Omental fat pad (tissue), 4 donors: ENCODE measurements around the gene AUTS2. TPM values are rescaled to one million over a fixed set of nuclear protein-coding genes. Genes with fewer than 3 reads are reported as not detected.

Experiments
- ATAC-seq: fragments of 150-250 bp; one replicate; pipeline ENCODE4 v1.9.1; 2016; ENCODE audit warnings: mild to moderate bottlenecking, moderate library complexity; ENCODE audit not compliant: low FRiP score
- DNase-seq: peaks from one replicate; pipeline ENCODE4 v3.0.0-alpha.2; 2019; ENCODE audit warnings: low spot score
- total RNA-seq, 4 donors: library from RNA; depleted of rRNA; stranded (reverse); fragments of >200 nt; gene quantifications; one replicate each; pipeline ENCODE4 v1.1.0, GENCODE V29; 2016
- TF ChIP-seq, protein P1 (sequence below), 3 donors: fragments of 450-650 bp; IDR thresholded peaks; one replicate each; pipeline ENCODE4 v1.5.1; 2016 to 2017; ENCODE audit warnings: antibody characterized with exemption in 3 of 3, mild to moderate bottlenecking in 3 of 3, moderate library complexity in 2 of 3

AUTS2 gene
- total RNA-seq, 4 donors from 2014 or later: 13.2 to 27.0 (median 21.2) TPM

DNA sequence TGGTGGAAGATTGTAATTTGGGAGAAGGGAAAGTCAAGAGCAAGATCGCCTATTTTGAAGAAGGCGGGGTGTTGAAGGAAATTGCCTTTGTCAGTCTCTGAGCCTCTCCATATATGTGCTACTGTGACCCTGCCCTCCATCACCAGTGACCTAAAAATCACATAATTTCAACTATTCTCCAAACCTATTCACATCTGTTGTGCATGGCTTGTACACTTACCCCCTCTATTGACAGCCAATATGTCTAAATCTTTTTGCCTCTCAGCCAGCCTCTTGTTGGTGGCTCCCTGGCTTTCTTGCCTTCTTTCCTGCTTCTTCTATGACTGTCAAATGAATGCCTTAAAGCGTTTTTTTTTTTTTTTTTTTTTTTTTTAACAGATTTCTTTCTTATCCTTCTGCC is 295.6 kb downstream of the AUTS2 start:
- TF ChIP-seq, protein P1, sequence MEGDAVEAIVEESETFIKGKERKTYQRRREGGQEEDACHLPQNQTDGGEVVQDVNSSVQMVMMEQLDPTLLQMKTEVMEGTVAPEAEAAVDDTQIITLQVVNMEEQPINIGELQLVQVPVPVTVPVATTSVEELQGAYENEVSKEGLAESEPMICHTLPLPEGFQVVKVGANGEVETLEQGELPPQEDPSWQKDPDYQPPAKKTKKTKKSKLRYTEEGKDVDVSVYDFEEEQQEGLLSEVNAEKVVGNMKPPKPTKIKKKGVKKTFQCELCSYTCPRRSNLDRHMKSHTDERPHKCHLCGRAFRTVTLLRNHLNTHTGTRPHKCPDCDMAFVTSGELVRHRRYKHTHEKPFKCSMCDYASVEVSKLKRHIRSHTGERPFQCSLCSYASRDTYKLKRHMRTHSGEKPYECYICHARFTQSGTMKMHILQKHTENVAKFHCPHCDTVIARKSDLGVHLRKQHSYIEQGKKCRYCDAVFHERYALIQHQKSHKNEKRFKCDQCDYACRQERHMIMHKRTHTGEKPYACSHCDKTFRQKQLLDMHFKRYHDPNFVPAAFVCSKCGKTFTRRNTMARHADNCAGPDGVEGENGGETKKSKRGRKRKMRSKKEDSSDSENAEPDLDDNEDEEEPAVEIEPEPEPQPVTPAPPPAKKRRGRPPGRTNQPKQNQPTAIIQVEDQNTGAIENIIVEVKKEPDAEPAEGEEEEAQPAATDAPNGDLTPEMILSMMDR (IDR thresholded peaks at IDR 0.05): no peak
- DNase-seq (no peak), ATAC-seq (no peak)

DNA sequence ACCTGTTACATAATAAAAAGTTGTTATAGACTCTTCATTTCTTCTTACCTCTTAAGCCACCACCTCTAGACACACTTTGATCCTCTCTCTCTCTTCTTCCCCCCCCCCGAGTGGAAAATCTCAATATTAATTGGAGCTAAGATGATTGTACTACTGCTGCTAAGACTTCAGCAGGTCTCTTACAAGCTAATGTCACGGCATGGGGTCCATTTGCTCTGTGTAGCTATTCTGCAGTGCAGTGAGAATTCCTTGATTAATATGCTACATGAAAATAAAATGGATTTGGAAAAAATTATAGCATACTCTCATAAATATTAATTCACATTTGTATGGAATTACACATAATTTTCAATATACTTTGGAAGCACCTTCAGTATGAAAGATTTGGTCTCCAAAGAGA is 297.2 kb downstream of the AUTS2 start:
- ATAC-seq: no peak
- TF ChIP-seq, protein P1 (IDR thresholded peaks at IDR 0.05): no peak
- DNase-seq: no peak

DNA sequence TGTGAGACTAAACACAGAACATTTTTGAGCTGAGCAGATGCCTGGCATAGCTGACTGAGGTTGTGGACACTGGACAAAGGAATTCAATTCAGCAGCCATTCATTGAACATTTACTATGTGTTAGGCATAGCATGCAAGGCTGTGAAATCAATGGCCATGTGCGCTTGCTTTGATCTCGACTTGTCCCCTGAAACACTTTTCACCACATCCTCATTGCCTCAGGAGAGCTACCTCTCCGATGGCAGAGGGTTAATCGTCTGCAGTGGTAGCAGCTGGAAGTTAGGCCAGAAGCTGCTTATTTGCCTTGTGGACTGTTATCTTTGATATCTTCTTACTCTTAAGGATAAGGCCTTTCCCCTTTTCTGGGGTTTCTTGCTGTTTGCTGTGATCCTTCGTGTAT is 297.8 kb downstream of the AUTS2 start:
- TF ChIP-seq, protein P1 (IDR thresholded peaks at IDR 0.05): no peak
- DNase-seq (no peak), ATAC-seq (no peak)

DNA sequence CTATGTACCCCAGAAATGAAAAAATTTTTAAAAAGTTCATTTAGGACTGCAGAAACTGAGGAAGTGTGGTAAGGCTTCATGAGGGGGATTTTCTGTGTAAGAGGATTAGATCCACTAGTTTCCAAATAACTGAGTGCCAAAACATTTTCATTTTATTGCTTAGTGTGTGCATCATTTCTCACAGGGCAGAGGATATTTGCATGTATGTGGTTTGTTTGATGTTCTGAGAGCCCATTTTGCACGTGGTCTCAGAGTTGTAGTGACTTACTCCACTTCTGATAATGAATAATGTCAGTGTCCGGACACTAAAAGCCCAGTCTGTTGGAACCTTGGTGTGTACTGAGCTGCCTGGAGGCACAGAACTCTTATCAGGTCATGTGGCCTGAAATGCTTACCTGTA is 299.9 kb downstream of the AUTS2 start:
- DNase-seq: no peak
- ATAC-seq: no peak
- TF ChIP-seq, protein P1 (IDR thresholded peaks at IDR 0.05): no peak

DNA sequence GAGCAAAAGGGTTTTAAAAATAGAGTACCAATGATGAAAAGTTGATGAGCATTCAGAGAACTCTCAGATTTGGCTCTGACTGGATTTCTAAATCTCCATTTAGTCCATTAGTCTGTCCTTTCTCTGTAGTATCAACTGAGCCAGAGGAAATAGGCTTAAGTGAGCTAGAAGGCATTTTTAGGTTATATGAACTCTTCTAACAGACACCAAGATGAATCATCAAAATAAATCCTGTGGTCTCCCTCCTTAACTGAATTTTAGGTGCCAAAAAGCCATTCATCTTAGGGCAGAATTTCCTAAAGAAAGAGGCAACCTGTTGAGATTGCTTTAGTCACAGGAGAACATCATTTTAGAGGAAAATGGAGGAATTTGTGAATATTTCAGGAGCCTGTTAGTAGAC is 305.1 kb downstream of the AUTS2 start:
- DNase-seq (no peak), ATAC-seq (no peak)
- TF ChIP-seq, protein P1 (IDR thresholded peaks at IDR 0.05): no peak

DNA sequence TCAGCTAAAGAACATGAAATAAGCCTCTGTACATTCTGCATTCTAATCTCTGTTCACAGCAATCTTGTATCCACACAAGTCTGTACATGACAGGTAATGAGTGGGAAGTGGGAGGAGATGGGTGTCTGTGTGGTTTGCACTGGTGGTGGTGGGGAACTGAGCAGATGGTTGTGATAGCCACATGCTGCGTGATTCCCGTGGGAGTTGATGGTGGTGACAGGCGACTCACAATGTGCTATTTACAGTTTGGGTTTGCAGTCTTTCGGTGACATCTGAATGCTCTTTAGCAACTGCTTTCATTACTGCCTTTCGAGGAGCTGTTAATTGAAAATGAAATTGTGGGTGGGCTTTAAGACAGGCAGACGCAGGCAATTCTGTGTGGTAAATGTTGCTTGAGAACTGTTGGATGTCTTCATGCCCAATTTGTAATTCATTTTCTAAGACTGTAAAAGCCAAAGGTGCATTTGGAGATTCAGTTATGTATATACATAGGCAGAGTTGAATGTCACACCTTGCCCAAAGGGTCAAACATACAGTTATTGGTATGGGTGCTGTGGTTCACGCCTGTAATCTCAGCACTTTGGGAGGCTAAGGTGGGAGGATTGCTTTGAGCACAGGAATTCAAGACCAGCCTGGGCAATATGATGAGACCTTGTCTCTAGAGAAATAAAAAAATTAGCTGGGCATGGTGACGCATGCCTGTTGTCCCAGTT is 308.2 kb downstream of the AUTS2 start:
- ATAC-seq: no peak
- no peak for DNase-seq
- TF ChIP-seq, protein P1 (IDR thresholded peaks at IDR 0.05): no peak

DNA sequence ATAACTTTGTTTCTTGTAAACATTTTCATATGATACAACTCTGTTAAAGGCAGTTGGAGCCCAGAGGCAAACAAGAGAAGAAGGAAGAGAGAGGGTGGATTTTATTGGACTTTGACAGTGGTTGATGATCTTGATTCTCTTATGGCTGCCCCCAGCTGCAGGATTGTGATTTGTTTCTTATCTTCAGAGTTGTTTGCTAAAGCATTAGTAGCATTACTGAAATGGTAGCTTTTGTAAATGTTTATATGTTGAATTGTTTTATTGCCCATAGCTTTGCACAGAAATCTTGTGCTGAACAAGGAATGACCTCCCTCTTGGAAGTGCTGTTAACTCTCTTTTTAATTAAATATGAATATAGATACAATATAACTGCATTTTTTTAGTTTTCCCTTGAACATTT is 309.4 kb downstream of the AUTS2 start:
- ATAC-seq: no peak
- TF ChIP-seq, protein P1 (IDR thresholded peaks at IDR 0.05): no peak
- DNase-seq: no peak
